GM12878 (cell line): ENCODE measurements around the gene CELF2. TPM values are rescaled to one million over a fixed set of nuclear protein-coding genes. Genes with fewer than 3 reads are reported as not detected.

ENCODE experiments used
- ATAC-seq: fragments of 200-7000 bp; cut with Tn5 transposase; 3 replicates; pipeline ENCODE4 v1.9.1; 2020; ENCODE audit warnings: mild to moderate bottlenecking, moderate library complexity
- BruUV-seq: library from RNA; stranded (reverse); fragments of 400-500 nt; replicated peaks from 2 replicates; lab custom pipeline; 2021; lab: Mats Ljungman, UMichigan
- CTCF ChIA-PET: fragments of 300-600 bp; sonication (Branson Sonifier 250); formaldehyde crosslinking; extraction: SDS; loops from one replicate; lab custom pipeline; 2021; ENCODE audit warnings: inconsistent platforms; lab: Yijun Ruan, JAX
- POLR2A ChIA-PET: fragments of 350-600 bp; formaldehyde crosslinking; extraction: SDS; loops from one replicate; lab custom pipeline; 2021; ENCODE audit warnings: inconsistent platforms; lab: Charles Lee
- RAD21 ChIA-PET: fragments of 300-600 bp; sonication (Branson Sonifier 250); formaldehyde crosslinking; loops from one replicate; lab custom pipeline; 2023; ENCODE audit warnings: antibody characterized with exemption; ENCODE audit not compliant: unreplicated experiment; lab: Charles Lee
- SMC1A ChIA-PET: fragments of 300-600 bp; sonication (Branson Sonifier 250); formaldehyde crosslinking; loops from one replicate; lab custom pipeline; 2023; ENCODE audit not compliant: unreplicated experiment, uncharacterized antibody; lab: Charles Lee
- DNase-seq: peaks from one replicate; pipeline ENCODE4 v3.0.0-alpha.2; 2011; ENCODE audit warnings: low read depth, low spot score
- FAIRE-seq: peaks from 3 replicates; lab custom pipeline; 2011; peaks lifted over from hg19 to GRCh38; lab: Jason Lieb, UNC
- H2AFZ ChIP-seq: 2 replicates; pipeline ENCODE4 v1.6.0; 2011; ENCODE audit warnings: low read depth, low read length, control low read depth; ENCODE audit not compliant: control insufficient read depth
- H3K27ac ChIP-seq: 2 replicates; pipeline ENCODE4 v1.5.1; 2011; ENCODE audit warnings: control low read depth; ENCODE audit not compliant: control insufficient read depth, insufficient read depth
- H3K27me3 ChIP-seq, 2 experiments: replicated peaks in 1 of 2; 2 replicates each; pipeline versions ENCODE4 v1.6.0 to v1.6.1; 2011; ENCODE audit warnings: low read length in 1 of 2; ENCODE audit not compliant: control insufficient read depth in 2 of 2, insufficient read depth in 2 of 2
- H3K36me3 ChIP-seq, 2 experiments: 2 replicates each; pipeline ENCODE4 v1.5.1; 2011; ENCODE audit warnings: low read length in 1 of 2; ENCODE audit not compliant: control insufficient read depth in 2 of 2, insufficient read depth in 2 of 2
- H3K4me1 ChIP-seq: 2 replicates; pipeline ENCODE4 v1.6.1; 2011; ENCODE audit warnings: mild to moderate bottlenecking, low read length, moderate library complexity, mixed read lengths; ENCODE audit not compliant: control insufficient read depth, insufficient read depth
- H3K4me2 ChIP-seq: 2 replicates; pipeline ENCODE4 v1.6.0; 2011; ENCODE audit warnings: control low read depth; ENCODE audit not compliant: control insufficient read depth, insufficient read depth
- H3K4me3 ChIP-seq: fragments of 200-600 bp; sonication (generic); 2 replicates; pipeline ENCODE4 v1.5.1; 2016
- H3K79me2 ChIP-seq: 2 replicates; pipeline ENCODE4 v1.6.0; 2011; ENCODE audit warnings: low read length; ENCODE audit not compliant: control insufficient read depth, insufficient read depth
- H3K9ac ChIP-seq: 2 replicates; pipeline ENCODE4 v1.8.0; 2011; ENCODE audit warnings: low read length, control low read depth, mixed read lengths; ENCODE audit not compliant: control insufficient read depth, insufficient read depth
- H3K9me3 ChIP-seq: replicated peaks from 3 replicates; pipeline ENCODE4 v1.5.1; 2011; ENCODE audit warnings: mild to moderate bottlenecking, low read length; ENCODE audit not compliant: control insufficient read depth, insufficient read depth
- H4K20me1 ChIP-seq: 2 replicates; pipeline ENCODE4 v1.6.0; 2011; ENCODE audit not compliant: control insufficient read depth, insufficient read depth
- CEBPB ChIP-seq, 2 experiments: fragments of 150-350 bp in 1 of 2; IDR thresholded peaks; 2 replicates each; pipeline ENCODE4 v1.6.1; 2012 to 2014; ENCODE audit warnings: low read depth in 2 of 2, low read length in 2 of 2, borderline replicate concordance in 1 of 2, inconsistent platforms in 1 of 2
- IKZF2 ChIP-seq, 2 experiments: fragments of 450-650 bp; IDR thresholded peaks; 2 replicates each; pipeline ENCODE4 v1.6.1; 2017; ENCODE audit warnings: mild to moderate bottlenecking in 2 of 2, moderate library complexity in 2 of 2
- NFYA ChIP-seq: IDR thresholded peaks from 2 replicates; pipeline ENCODE4 v1.6.1; 2011; ENCODE audit warnings: low read depth, mild to moderate bottlenecking, low read length, improper control_type of control experiment, borderline replicate concordance
- WGBS: methylation state at CpG from one replicate; pipeline ENCODE4 v1.1.6; 2016; ENCODE audit warnings: low lambda C conversion rate; ENCODE audit not compliant: insufficient replicate concordance, insufficient coverage; ENCODE audit errors: missing lambda C conversion rate; 5-methylcytosine and 5-hydroxymethylcytosine counted together
- in situ Hi-C: fragments of 300-500 bp; cut with MboI; formaldehyde crosslinking; loops from 9 replicates; pipeline ENCODE4 v1.14.3; 2018; ENCODE audit warnings: mixed read lengths
- intact Hi-C: fragments of 100-400 bp; cut with micrococcal nuclease; formaldehyde crosslinking; loops from one replicate; pipeline ENCODE4 v1.14.2; 2022; ENCODE audit not compliant: unreplicated experiment
- polyA plus RNA-seq, 11 experiments: library from polyadenylated mRNA; depleted of rRNA in 4 of 11; unstranded in 6 of 11; stranded (reverse) in 5 of 11; fragments of >200 nt; fragmentation: Nextera tagmentation in 4 of 11; fragmentation: Illumina TruSeq in 1 of 11; extraction: Ambion mirVana in 4 of 11; extraction: Trizol in 1 of 11; gene quantifications; 1 replicate in 1 of 11; 2 replicates in 10 of 11; pipeline versions ENCODE4 v1.2.1 to v1.2.3, GENCODE V29; 2011 to 2016; ENCODE audit warnings: inconsistent platforms in 2 of 11, missing spikeins in 2 of 11, low read depth in 1 of 11
- total RNA-seq, 4 experiments: library from RNA; depleted of rRNA in 3 of 4; stranded (reverse); fragments of >200 nt in 3 of 4; fragmentation: Illumina TruSeq in 1 of 4; extraction: Trizol in 1 of 4; gene quantifications; 2 replicates each; pipeline versions ENCODE4 v1.2.1 to v1.2.3, GENCODE V29; 2013 to 2021
- TF ChIP-seq, protein P1 (sequence below): fragments of 450-650 bp; IDR thresholded peaks from 2 replicates; pipeline ENCODE4 v1.6.1; 2016; ENCODE audit warnings: mild to moderate bottlenecking

Gene CELF2
- total and polyA plus RNA-seq, 10 of the 15 experiments (the other 5 are each of a cell fraction or from before 2014, with no cell fraction given), result 20.8 to 129 (median 86.3) TPM

DNA sequence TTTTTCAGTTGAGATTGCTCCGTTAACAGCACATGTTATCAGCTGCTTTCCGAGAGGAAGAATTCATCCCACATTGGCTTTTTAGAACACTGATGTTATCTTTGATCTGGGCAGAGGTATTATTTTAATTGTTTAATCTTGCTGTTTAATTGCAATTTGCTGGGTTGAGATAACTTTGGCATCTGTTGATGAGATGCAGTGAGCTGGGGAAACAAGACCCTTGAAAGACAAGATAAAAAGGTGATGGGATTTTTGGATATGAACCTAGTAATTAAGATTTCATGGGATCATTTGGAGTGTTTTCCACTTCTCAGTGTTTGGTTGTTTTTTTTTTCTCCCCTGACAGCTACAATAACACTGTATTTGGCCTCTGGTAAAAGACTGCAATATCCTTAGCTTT lies 4.5 kb downstream of the CELF2 start:
- Histone ChIP-seq H4K20me1 (no peaks in the 10 kb centered on the region), H3K4me1 (no peaks in the 10 kb centered on the region), H3K9ac (no peak overlapping the region), H3K4me2 (no peak overlapping the region), H3K79me2 (no peaks in the 10 kb centered on the region), H3K9me3 (no peaks in the 10 kb centered on the region), H3K27ac (no peak overlapping the region), H3K4me3 (no peak overlapping the region)
- SMC1A ChIA-PET, result interaction anchor here (0.6 to 1.1 kb wide), 2 partner anchors 17 to 139 kb away, joined by 4 read pairs; no protein-coding TSS in a partner anchor
- WGBS, result 100% methylated on average over 2 of the region's 2 CpGs
- ATAC-seq (no peak), DNase-seq (no peak), FAIRE-seq (no peak)
- POLR2A ChIA-PET, result interaction anchor here (0.6 kb wide), 1 partner anchor 1542 kb away, joined by 3 read pairs; no protein-coding TSS in a partner anchor
- in situ Hi-C loops, result no loop called here
- CTCF ChIA-PET, result no interaction called here
- TF ChIP-seq, protein P1, sequence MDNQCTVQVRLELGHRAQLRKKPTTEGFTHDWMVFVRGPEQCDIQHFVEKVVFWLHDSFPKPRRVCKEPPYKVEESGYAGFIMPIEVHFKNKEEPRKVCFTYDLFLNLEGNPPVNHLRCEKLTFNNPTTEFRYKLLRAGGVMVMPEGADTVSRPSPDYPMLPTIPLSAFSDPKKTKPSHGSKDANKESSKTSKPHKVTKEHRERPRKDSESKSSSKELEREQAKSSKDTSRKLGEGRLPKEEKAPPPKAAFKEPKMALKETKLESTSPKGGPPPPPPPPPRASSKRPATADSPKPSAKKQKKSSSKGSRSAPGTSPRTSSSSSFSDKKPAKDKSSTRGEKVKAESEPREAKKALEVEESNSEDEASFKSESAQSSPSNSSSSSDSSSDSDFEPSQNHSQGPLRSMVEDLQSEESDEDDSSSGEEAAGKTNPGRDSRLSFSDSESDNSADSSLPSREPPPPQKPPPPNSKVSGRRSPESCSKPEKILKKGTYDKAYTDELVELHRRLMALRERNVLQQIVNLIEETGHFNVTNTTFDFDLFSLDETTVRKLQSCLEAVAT, result no peak
- TF ChIP-seq NFYA (no peak), CEBPB (IDR thresholded peaks at IDR 0.05; ENCODE audit: borderline replicate concordance in 1 of 2, low read depth in 2 of 2, low read length in 2 of 2) (no peak), IKZF2 (IDR thresholded peaks at IDR 0.05) (no peak)
- TF ChIP-seq, all 136 proteins: peak for 0
- no peak overlapping the region for H2AFZ ChIP-seq
- H3K36me3 ChIP-seq, result no peaks in the 10 kb centered on the region
- RAD21 ChIA-PET, result no interaction called here
- BruUV-seq, result no TSS peak
- intact Hi-C loops, result no loop called here
- peaks cover under 1 to 14% of the 10 kb centered on the region in 2 experiments; a peak in 3 of 4 replicates for H3K27me3 ChIP-seq
